DND-41 (cell line): ENCODE data around the gene SEZ6L2.

Experiments
- ATAC-seq: fragments of 200-7000 bp; cut with Tn5 transposase; 3 replicates; pipeline ENCODE4 v1.9.1; 2021; ENCODE audit warnings: low read depth; ENCODE audit not compliant: insufficient read depth
- DNase-seq: peaks from one replicate; pipeline ENCODE4 v3.0.0-alpha.2; 2020
- H2AFZ ChIP-seq: 2 replicates; pipeline ENCODE4 v1.6.0; 2012; ENCODE audit warnings: low read depth, low read length
- H3K27ac ChIP-seq: 2 replicates; pipeline ENCODE4 v1.5.1; 2012; ENCODE audit warnings: low read length, inconsistent platforms
- H3K27me3 ChIP-seq: fragments of 200-600 bp; sonication (generic); 2 replicates; pipeline ENCODE4 v1.6.0; 2012; ENCODE audit warnings: low read length, mild to moderate bottlenecking, inconsistent platforms; ENCODE audit not compliant: insufficient read depth, poor library complexity
- H3K36me3 ChIP-seq: 2 replicates; pipeline ENCODE4 v1.5.1; 2012; ENCODE audit warnings: low read length, inconsistent platforms; ENCODE audit not compliant: insufficient read depth
- H3K4me1 ChIP-seq: 2 replicates; pipeline ENCODE4 v1.5.1; 2012; ENCODE audit warnings: mild to moderate bottlenecking, low read length; ENCODE audit not compliant: insufficient read depth
- H3K4me2 ChIP-seq: 2 replicates; pipeline ENCODE4 v1.6.0; 2012; ENCODE audit warnings: mild to moderate bottlenecking, moderate library complexity, low read length, inconsistent platforms; ENCODE audit not compliant: insufficient read depth
- H3K4me3 ChIP-seq, 2 experiments: fragments of 200-600 bp in 1 of 2; shearing (Covaris generic) in 1 of 2; 2 replicates each; pipeline ENCODE4 v1.5.1; 2012 to 2016; ENCODE audit warnings: inconsistent platforms in 2 of 2, low read length in 2 of 2, mild to moderate bottlenecking in 2 of 2, low read depth in 1 of 2, moderate library complexity in 1 of 2
- H3K79me2 ChIP-seq: 2 replicates; pipeline ENCODE4 v1.6.0; 2012; ENCODE audit warnings: low read length, inconsistent platforms; ENCODE audit not compliant: insufficient read depth
- H3K9ac ChIP-seq: 2 replicates; pipeline ENCODE4 v1.6.0; 2012; ENCODE audit warnings: low read depth, mild to moderate bottlenecking, inconsistent platforms, low read length, moderate library complexity
- H3K9me3 ChIP-seq: 2 replicates; pipeline ENCODE4 v1.5.1; 2012; ENCODE audit warnings: low read length, moderate library complexity, mild to moderate bottlenecking, inconsistent platforms; ENCODE audit not compliant: insufficient read depth, severe bottlenecking
- H4K20me1 ChIP-seq: 2 replicates; pipeline ENCODE4 v1.6.0; 2012; ENCODE audit warnings: low read length; ENCODE audit not compliant: insufficient read depth
- CTCF ChIP-seq: IDR thresholded peaks from 2 replicates; pipeline ENCODE4 v1.5.1; 2012; ENCODE audit warnings: borderline replicate concordance, low read length, moderate library complexity, mild to moderate bottlenecking; ENCODE audit not compliant: poor library complexity, severe bottlenecking; ENCODE audit errors: extremely low read depth
- EZH2 ChIP-seq: IDR thresholded peaks from 3 replicates; pipeline ENCODE4 v1.6.1; 2012; ENCODE audit warnings: borderline replicate concordance, low read depth, mild to moderate bottlenecking, moderate library complexity, low read length, inconsistent platforms; ENCODE audit not compliant: severe bottlenecking

SEZ6L2 gene

GRCh38 chr16:29857133-29857760, 42.1 kb downstream of the SEZ6L2 start:
- Histone ChIP-seq H3K36me3 (peaks cover 28% of the 10 kb centered on the region), H4K20me1 (no peaks in the 10 kb centered on the region), H3K4me3 (no peak overlapping the region), H3K27ac (no peak overlapping the region), H3K9ac (no peak overlapping the region), H3K9me3 (no peaks in the 10 kb centered on the region), H3K4me1 (peaks cover 17% of the 10 kb centered on the region), H3K79me2 (peaks cover 16% of the 10 kb centered on the region), H3K4me2 (no peak overlapping the region), H2AFZ (no peak overlapping the region), H3K27me3 (no peaks in the 10 kb centered on the region)
- ATAC-seq (no peak), DNase-seq (no peak)
- TF ChIP-seq CTCF (no peak), EZH2 (no peak)

GRCh38 chr16:29854520-29855100, 44.7 kb downstream of the SEZ6L2 start:
- H4K20me1 ChIP-seq: no peaks in the 10 kb centered on the region
- H2AFZ ChIP-seq: no peak overlapping the region
- DNase-seq: no peak
- no peak overlapping the region for H3K4me2 ChIP-seq
- TF ChIP-seq EZH2 (no peak), CTCF (no peak)
- H3K79me2 ChIP-seq: no peaks in the 10 kb centered on the region
- no peaks in the 10 kb centered on the region for H3K4me1 ChIP-seq
- H3K27me3 ChIP-seq: no peaks in the 10 kb centered on the region
- ATAC-seq: no peak
- H3K36me3 ChIP-seq: peaks cover 12% of the 10 kb centered on the region
- H3K9ac ChIP-seq: no peak overlapping the region
- H3K27ac ChIP-seq: no peak overlapping the region
- H3K9me3 ChIP-seq: no peaks in the 10 kb centered on the region
- H3K4me3 ChIP-seq: no peak overlapping the region

GRCh38 chr16:29852654-29853053, 46.7 kb downstream of the SEZ6L2 start:
- DNase-seq (no peak), ATAC-seq (no peak)
- Histone ChIP-seq H3K4me3 (no peak overlapping the region), H3K27me3 (no peaks in the 10 kb centered on the region), H3K4me1 (peaks cover 2% of the 10 kb centered on the region; the same call in 1 of the 2 replicates), H3K4me2 (no peak overlapping the region), H4K20me1 (no peaks in the 10 kb centered on the region), H3K36me3 (no peaks in the 10 kb centered on the region), H3K27ac (no peak overlapping the region), H3K9ac (no peak overlapping the region), H3K9me3 (no peaks in the 10 kb centered on the region), H2AFZ (no peak overlapping the region), H3K79me2 (no peaks in the 10 kb centered on the region)
- TF ChIP-seq EZH2: no peak

- Histone ChIP-seq H3K36me3 (no peaks in the 10 kb centered on the region), H3K4me3 (no peak overlapping the region), H3K27ac (no peak overlapping the region), H4K20me1 (no peaks in the 10 kb centered on the region), H3K79me2 (no peaks in the 10 kb centered on the region), H2AFZ (no peak overlapping the region), H3K27me3 (no peaks in the 10 kb centered on the region), H3K4me2 (no peak overlapping the region), H3K9ac (no peak overlapping the region), H3K9me3 (no peaks in the 10 kb centered on the region), H3K4me1 (peaks cover 2% of the 10 kb centered on the region; the same call in 1 of the 2 replicates)
- DNase-seq (no peak), ATAC-seq (no peak)
- no peak for TF ChIP-seq EZH2
- TF ChIP-seq CTCF: no peak
Measured at GRCh38 chr16:29850998-29851397, 48.4 kb downstream of the SEZ6L2 start.
